Measurements from ENCODE around the gene SCGB1D1.

DNA sequence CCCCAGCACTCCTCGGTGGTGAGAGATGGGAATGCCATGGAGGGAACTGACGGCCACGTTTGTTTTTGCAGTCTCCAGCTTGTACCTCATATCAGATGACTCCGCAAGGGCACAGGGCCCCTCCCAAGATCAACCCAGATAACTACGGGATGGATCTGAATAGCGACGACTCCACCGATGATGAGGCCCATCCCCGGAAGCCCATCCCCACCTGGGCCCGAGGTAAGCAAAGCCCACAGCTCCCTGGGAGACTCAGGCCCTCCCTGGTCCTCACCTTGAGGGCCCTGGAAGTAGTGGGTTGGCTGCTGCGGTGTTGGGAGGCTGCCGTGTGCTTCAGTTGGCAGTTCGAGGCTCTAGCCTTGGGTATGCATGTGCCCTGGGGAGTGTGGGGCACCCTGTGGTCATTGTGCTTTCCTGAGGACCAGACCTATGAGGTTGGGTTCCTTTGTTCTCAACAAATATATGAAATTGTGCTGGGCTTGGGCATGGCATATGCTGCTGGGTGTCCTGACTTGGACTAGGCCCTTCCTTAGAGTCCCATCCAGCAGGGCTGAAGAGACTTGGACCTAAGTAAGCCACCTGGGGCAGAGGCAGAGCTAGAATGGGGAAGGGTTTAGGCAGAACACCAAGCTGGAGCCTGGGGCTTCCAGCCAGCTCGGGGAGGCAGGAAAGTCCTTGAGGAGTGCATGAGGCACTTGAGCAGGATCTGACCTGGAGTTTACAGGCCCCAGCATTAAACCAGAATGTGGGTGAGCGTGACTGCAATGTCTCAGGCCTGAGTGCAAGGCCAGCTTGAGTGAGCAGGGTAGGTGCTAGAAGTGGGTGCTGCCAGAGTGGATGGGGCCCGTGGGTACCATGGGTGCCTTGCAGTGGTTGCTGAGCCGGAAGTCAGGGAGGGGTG, 39.8 kb upstream of the SCGB1D1 start:
- TF ChIP-seq, protein P1, sequence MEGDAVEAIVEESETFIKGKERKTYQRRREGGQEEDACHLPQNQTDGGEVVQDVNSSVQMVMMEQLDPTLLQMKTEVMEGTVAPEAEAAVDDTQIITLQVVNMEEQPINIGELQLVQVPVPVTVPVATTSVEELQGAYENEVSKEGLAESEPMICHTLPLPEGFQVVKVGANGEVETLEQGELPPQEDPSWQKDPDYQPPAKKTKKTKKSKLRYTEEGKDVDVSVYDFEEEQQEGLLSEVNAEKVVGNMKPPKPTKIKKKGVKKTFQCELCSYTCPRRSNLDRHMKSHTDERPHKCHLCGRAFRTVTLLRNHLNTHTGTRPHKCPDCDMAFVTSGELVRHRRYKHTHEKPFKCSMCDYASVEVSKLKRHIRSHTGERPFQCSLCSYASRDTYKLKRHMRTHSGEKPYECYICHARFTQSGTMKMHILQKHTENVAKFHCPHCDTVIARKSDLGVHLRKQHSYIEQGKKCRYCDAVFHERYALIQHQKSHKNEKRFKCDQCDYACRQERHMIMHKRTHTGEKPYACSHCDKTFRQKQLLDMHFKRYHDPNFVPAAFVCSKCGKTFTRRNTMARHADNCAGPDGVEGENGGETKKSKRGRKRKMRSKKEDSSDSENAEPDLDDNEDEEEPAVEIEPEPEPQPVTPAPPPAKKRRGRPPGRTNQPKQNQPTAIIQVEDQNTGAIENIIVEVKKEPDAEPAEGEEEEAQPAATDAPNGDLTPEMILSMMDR (conservative IDR thresholded peaks at IDR 0.05): no peak
- no peak for TF ChIP-seq EZH2 (IDR thresholded peaks at IDR 0.05; ENCODE audit: low read depth)
